ENCODE measurements around the gene FBRS. TPM values are rescaled to one million over a fixed set of nuclear protein-coding genes. Genes with fewer than 3 reads are reported as not detected.
A peak's percentile ranks its signal among the peaks of the same experiment; 100 is the strongest.

The FBRS gene
- total and polyA plus RNA-seq, 2 of the 13 experiments (the other 11 are each of a cell fraction or from before 2014, with no cell fraction given): 13.7 to 16.2 TPM

GRCh38 chr16:30650369-30651123 lies 7.7 kb upstream of the FBRS start, which contains the start of gene PRR14 (continued):
- TF ChIP-seq FLYWCH1 (CRISPR knock-in tag; IDR thresholded peaks at IDR 0.05) (no peak), ZNF331 (CRISPR knock-in tag; IDR thresholded peaks at IDR 0.05) (no peak; the same call in 1 of the 2 replicates), ARHGAP35 (CRISPR knock-in tag; IDR thresholded peaks at IDR 0.05; ENCODE audit: borderline replicate concordance) (no peak), ARID4A (CRISPR knock-in tag; IDR thresholded peaks at IDR 0.05; ENCODE audit: borderline replicate concordance) (peak; percentile 70; the same call in 1 of the 2 replicates), ZBED4 (CRISPR knock-in tag; IDR thresholded peaks at IDR 0.05; ENCODE audit: borderline replicate concordance) (peak; percentile 55; the same call in 1 of the 2 replicates), CEBPB (IDR thresholded peaks at IDR 0.05; ENCODE audit: borderline replicate concordance, low read depth, low read length) (peak; percentile 40; the same call in 1 of the 2 replicates), ATF3 (CRISPR knock-in tag; IDR thresholded peaks at IDR 0.05) (0 out of 2 replicates have a peak, but pooled peaks have one; percentile 13), SIN3B (IDR thresholded peaks at IDR 0.05; ENCODE audit: low read length) (no peak), ZNF598 (CRISPR knock-in tag; IDR thresholded peaks at IDR 0.05; ENCODE audit: borderline replicate concordance) (0 out of 2 replicates have a peak, but pooled peaks have one; percentile 10), ZNF567 (CRISPR knock-in tag; IDR thresholded peaks at IDR 0.05; ENCODE audit: borderline replicate concordance) (no peak), ZC3H13 (CRISPR knock-in tag; IDR thresholded peaks at IDR 0.05) (0 out of 2 replicates have a peak, but pooled peaks have one; percentile 39), ZBTB25 (CRISPR knock-in tag; IDR thresholded peaks at IDR 0.05) (no peak; the same call in 1 of the 2 replicates), HMGA1 (CRISPR knock-in tag; conservative IDR thresholded peaks at IDR 0.05) (no peak), ZNF3 (CRISPR knock-in tag; IDR thresholded peaks at IDR 0.05) (no peak)
